K562 (cell line): ENCODE data around the gene NUAK2. TPM values are rescaled to one million over a fixed set of nuclear protein-coding genes. Genes with fewer than 3 reads are reported as not detected.
A peak's percentile ranks its signal among the peaks of the same experiment; 100 is the strongest.

Experiments
- ATAC-seq: fragments of 200-7000 bp; cut with Tn5 transposase; 3 replicates; pipeline ENCODE4 v1.9.1; 2020; ENCODE audit warnings: moderate library complexity
- BruUV-seq: library from RNA; stranded (reverse); fragments of 400-500 nt; replicated peaks from 2 replicates; lab custom pipeline; 2021; lab: Mats Ljungman, UMichigan
- CTCF ChIA-PET: fragments of 300-600 bp; formaldehyde crosslinking; extraction: SDS; loops from one replicate; lab custom pipeline; 2021; ENCODE audit warnings: low intra/inter-chr PET ratio; lab: Yijun Ruan, JAX
- POLR2A ChIA-PET: fragments of 300-600, 350-650 bp; sonication (Branson Sonifier 250); formaldehyde crosslinking; extraction: SDS; loops from one replicate; lab custom pipeline; 2021; ENCODE audit warnings: antibody characterized with exemption, inconsistent platforms; lab: Yijun Ruan, JAX
- DNase-seq, 4 experiments: peaks; one replicate each; pipeline versions ENCODE4 v3.0.0 to v3.0.0-alpha.2; 2011 to 2018; ENCODE audit warnings: low spot score in 3 of 4, mixed read lengths in 3 of 4; ENCODE audit errors: extremely low read depth in 1 of 4
- FAIRE-seq: peaks from 2 replicates; lab custom pipeline; 2011; peaks lifted over from hg19 to GRCh38; lab: Jason Lieb, UNC
- H2AFZ ChIP-seq: 2 replicates; pipeline ENCODE4 v1.6.0; 2011; ENCODE audit warnings: low read depth, low read length, control low read depth, inconsistent platforms
- H3K27ac ChIP-seq: fragments of 200-600 bp; 3 replicates; pipeline ENCODE4 v1.8.0; 2011; ENCODE audit warnings: low read depth, mild to moderate bottlenecking, control low read depth, inconsistent platforms, low read length, moderate library complexity, mixed read lengths; ENCODE audit errors: extremely low read depth
- H3K27me3 ChIP-seq, 2 experiments: fragments of 300-600 bp in 1 of 2; 2 replicates in 1 of 2; 3 replicates in 1 of 2; pipeline versions ENCODE4 v1.6.0 to v1.8.0; 2011; ENCODE audit warnings: inconsistent platforms in 2 of 2, low read length in 2 of 2, mild to moderate bottlenecking in 1 of 2, mixed read lengths in 1 of 2, moderate library complexity in 1 of 2; ENCODE audit not compliant: control insufficient read depth in 2 of 2, insufficient read depth in 2 of 2
- H3K36me3 ChIP-seq: fragments of 300-600 bp; 3 replicates; pipeline ENCODE4 v1.8.0; 2011; ENCODE audit warnings: mild to moderate bottlenecking, low read length, inconsistent platforms; ENCODE audit not compliant: control insufficient read depth, insufficient read depth
- H3K4me1 ChIP-seq, 2 experiments: fragments of 200-600 bp in 1 of 2; replicated peaks in 1 of 2; 2 replicates in 1 of 2; 3 replicates in 1 of 2; pipeline versions ENCODE4 v1.5.1 to v1.8.0; 2011; ENCODE audit warnings: inconsistent platforms in 2 of 2, low read length in 2 of 2, mild to moderate bottlenecking in 1 of 2, mixed read lengths in 1 of 2, moderate library complexity in 1 of 2; ENCODE audit not compliant: control insufficient read depth in 2 of 2, insufficient read depth in 2 of 2
- H3K4me2 ChIP-seq: 2 replicates; pipeline ENCODE4 v1.6.1; 2011; ENCODE audit warnings: low read length, control low read depth, inconsistent platforms, mixed read lengths; ENCODE audit not compliant: insufficient read depth
- H3K4me3 ChIP-seq: fragments of 200-600 bp; sonication (generic), shearing (Covaris generic); 2 replicates; pipeline ENCODE4 v1.5.1; 2016; ENCODE audit warnings: control low read depth, inconsistent platforms
- H3K79me2 ChIP-seq: fragments of 200-600 bp; 3 replicates; pipeline ENCODE4 v1.8.0; 2011; ENCODE audit warnings: low read length, inconsistent platforms; ENCODE audit not compliant: control insufficient read depth, insufficient read depth
- H3K9ac ChIP-seq, 2 experiments: 2 replicates each; pipeline versions ENCODE4 v1.6.0 to v1.6.1; 2011; ENCODE audit warnings: low read depth in 2 of 2, low read length in 2 of 2, control low read depth in 1 of 2, inconsistent platforms in 1 of 2, mild to moderate bottlenecking in 1 of 2, mixed read lengths in 1 of 2; ENCODE audit not compliant: insufficient read depth in 1 of 2
- H3K9me1 ChIP-seq: one replicate; pipeline ENCODE4 v1.6.0; 2011; ENCODE audit warnings: inconsistent platforms, mild to moderate bottlenecking, low read length, moderate library complexity; ENCODE audit not compliant: control insufficient read depth, insufficient read depth
- H3K9me3 ChIP-seq: replicated peaks from 2 replicates; pipeline ENCODE4 v1.5.1; 2011; ENCODE audit warnings: low read depth, low read length, inconsistent platforms; ENCODE audit not compliant: control insufficient read depth, insufficient read depth
- H4K20me1 ChIP-seq: replicated peaks from 2 replicates; pipeline ENCODE4 v1.6.1; 2011; ENCODE audit warnings: low read length, inconsistent platforms, mixed read lengths; ENCODE audit not compliant: control insufficient read depth, insufficient read depth
- CHCHD3 ChIP-seq: fragments of 250-450 bp; sonication (Bioruptor Pico); IDR thresholded peaks from 2 replicates; pipeline ENCODE4 v2.1.2; 2022; ENCODE audit warnings: mild to moderate bottlenecking
- DACH1 ChIP-seq: fragments of 450-650 bp; IDR thresholded peaks from 2 replicates; pipeline ENCODE4 v1.6.1; 2018; ENCODE audit not compliant: partially characterized antibody
- EP400 ChIP-seq: fragments of 450-650 bp; IDR thresholded peaks from 2 replicates; pipeline ENCODE4 v1.6.1; 2017; ENCODE audit warnings: antibody characterized with exemption, mild to moderate bottlenecking, moderate library complexity
- EZH2 ChIP-seq: IDR thresholded peaks from 2 replicates; pipeline ENCODE4 v1.6.1; 2012; ENCODE audit warnings: low read depth, mild to moderate bottlenecking, inconsistent platforms, low read length, borderline replicate concordance
- FOXJ2 ChIP-seq: fragments of 200-800 bp; sonication (Bioruptor generic); IDR thresholded peaks from 2 replicates; pipeline ENCODE4 v1.6.1; 2016; ENCODE audit warnings: missing genetic modification characterization, missing compliant biosample characterization
- IRF1 ChIP-seq: sonication (generic); formaldehyde crosslinking; IDR thresholded peaks from 2 replicates; pipeline ENCODE4 v1.8.0; 2022; ENCODE audit warnings: missing genetic modification reagents, mild to moderate bottlenecking, borderline replicate concordance
- KLF16 ChIP-seq: IDR thresholded peaks from 2 replicates; pipeline ENCODE4 v1.6.1; 2016; ENCODE audit warnings: antibody characterized with exemption
- MED1 ChIP-seq: sonication (generic); formaldehyde crosslinking; IDR thresholded peaks from 2 replicates; pipeline ENCODE4 v1.8.1; 2023; ENCODE audit warnings: missing genetic modification reagents, borderline replicate concordance
- NELFE ChIP-seq: IDR thresholded peaks from 2 replicates; pipeline ENCODE4 v1.6.1; 2011; ENCODE audit warnings: mild to moderate bottlenecking; ENCODE audit not compliant: insufficient read depth, insufficient read length
- NFIC ChIP-seq: fragments of 450-650 bp; IDR thresholded peaks from 2 replicates; pipeline ENCODE4 v1.6.1; 2017; ENCODE audit warnings: mild to moderate bottlenecking, inconsistent platforms
- OTX1 ChIP-seq: fragments of 450-650 bp; formaldehyde crosslinking; IDR thresholded peaks from 2 replicates; pipeline ENCODE4 v1.4.0; 2022; ENCODE audit warnings: mild to moderate bottlenecking
- PML ChIP-seq: IDR thresholded peaks from 2 replicates; pipeline ENCODE4 v1.6.1; 2012; ENCODE audit warnings: low read length, inconsistent platforms
- RBM34 ChIP-seq: fragments of 200-400 bp; formaldehyde crosslinking; IDR thresholded peaks from 2 replicates; pipeline ENCODE4 v1.6.1; 2018; ENCODE audit warnings: low read length, borderline replicate concordance; ENCODE audit not compliant: insufficient read depth
- SMARCA5 ChIP-seq: fragments of 450-650 bp; IDR thresholded peaks from 2 replicates; pipeline ENCODE4 v1.6.1; 2016
- SOX6 ChIP-seq: fragments of 450-650 bp; IDR thresholded peaks from 2 replicates; pipeline ENCODE4 v1.6.1; 2014; ENCODE audit warnings: mild to moderate bottlenecking
- YY1 ChIP-seq, 3 experiments: IDR thresholded peaks; 2 replicates each; pipeline ENCODE4 v1.6.1; 2011; ENCODE audit warnings: low read length in 2 of 3, mild to moderate bottlenecking in 2 of 3, moderate library complexity in 2 of 3, borderline replicate concordance in 1 of 3, control low read depth in 1 of 3, low read depth in 1 of 3; ENCODE audit not compliant: insufficient read depth in 3 of 3, insufficient replicate concordance in 2 of 3, control insufficient read depth in 1 of 3, insufficient read length in 1 of 3; ENCODE audit errors: extremely low read depth in 1 of 3
- ZFP36 ChIP-seq: fragments of 150-350 bp; IDR thresholded peaks from 2 replicates; pipeline ENCODE4 v1.6.1; 2018; ENCODE audit warnings: low read length, low read depth; ENCODE audit not compliant: partially characterized antibody
- ZNF165 ChIP-seq: fragments of 250-450 bp; sonication (Bioruptor Pico); IDR thresholded peaks from 2 replicates; pipeline ENCODE4 v1.4.0; 2020; ENCODE audit warnings: borderline replicate concordance
- ZNF57 ChIP-seq: fragments of 450-650 bp; formaldehyde crosslinking; IDR thresholded peaks from 2 replicates; pipeline ENCODE4 v1.4.0; 2020; ENCODE audit warnings: mild to moderate bottlenecking, moderate library complexity
- WGBS: fragments of 100-300 bp; shearing (Covaris generic); methylation state at CpG from one replicate; pipeline ENCODE4 v1.1.6; 2016; ENCODE audit warnings: low coverage, mixed read lengths; ENCODE audit not compliant: insufficient coverage; ENCODE audit errors: missing lambda C conversion rate; 5-methylcytosine and 5-hydroxymethylcytosine counted together
- in situ Hi-C: fragments of 300-500 bp; cut with MboI; formaldehyde crosslinking; loops from 4 replicates; pipeline ENCODE4 v1.15.0; 2018; ENCODE audit warnings: inconsistent platforms, mixed read lengths
- intact Hi-C: fragments of 100-400 bp; cut with micrococcal nuclease; formaldehyde crosslinking; loops from 2 replicates; pipeline ENCODE4 v1.14.2; 2022
- polyA plus RNA-seq, 8 experiments: library from polyadenylated mRNA; depleted of rRNA in 4 of 8; stranded (reverse) in 5 of 8; unstranded in 3 of 8; fragments of >200 nt; fragmentation: Nextera tagmentation in 2 of 8; fragmentation: Illumina TruSeq in 1 of 8; extraction: Ambion mirVana in 2 of 8; extraction: Trizol in 1 of 8; gene quantifications; 2 replicates each; pipeline versions ENCODE4 v1.2.1 to v1.2.3, GENCODE V29; 2011 to 2014; ENCODE audit warnings: inconsistent platforms in 1 of 8, missing spikeins in 1 of 8
- total RNA-seq, 7 experiments: library from RNA; depleted of rRNA in 6 of 7; stranded (reverse); fragments of >200 nt in 6 of 7; fragmentation: Illumina TruSeq in 2 of 7; extraction: Trizol in 2 of 7; gene quantifications; 2 replicates each; pipeline versions ENCODE4 v1.2.1 to v1.2.3, GENCODE V29; 2011 to 2021; ENCODE audit warnings: low replicate concordance in 1 of 7
- TF ChIP-seq, protein P1 (sequence below): fragments of 200-800 bp; sonication (Bioruptor generic); IDR thresholded peaks from 2 replicates; pipeline ENCODE4 v1.6.1; 2017; ENCODE audit warnings: missing genetic modification characterization, missing compliant biosample characterization
- TF ChIP-seq, protein P2 (sequence below): fragments of 250-450 bp; sonication (Bioruptor Pico); IDR thresholded peaks from 2 replicates; pipeline ENCODE4 v1.4.0; 2020; ENCODE audit warnings: borderline replicate concordance

The NUAK2 gene
- total and polyA plus RNA-seq, 9 of the 15 experiments (the other 6 are each of a cell fraction or from before 2014, with no cell fraction given): 0.04 to 0.44 (median 0.14) TPM

DNA sequence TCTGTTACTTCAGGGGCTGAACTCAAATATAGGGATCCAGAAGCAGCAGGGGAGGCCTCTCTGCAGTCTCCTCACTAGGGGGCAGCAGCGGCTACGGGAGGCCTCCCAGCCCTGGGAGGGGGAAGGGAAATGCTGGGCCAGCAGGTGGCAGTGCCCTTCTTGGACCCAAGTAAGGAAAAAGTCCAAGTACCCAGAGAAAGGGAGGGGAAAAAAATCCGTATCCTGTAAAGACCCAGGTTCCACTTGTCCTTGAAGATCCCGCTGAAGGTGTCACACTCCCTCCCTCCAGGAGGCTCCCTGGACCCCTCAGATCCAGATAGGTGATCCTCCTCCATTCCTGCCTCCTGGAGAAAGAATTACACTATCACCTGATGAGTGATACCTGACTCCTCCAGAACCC lies 14.1 kb upstream of the NUAK2 start:
- no peaks in the 10 kb centered on the region for H3K4me1 ChIP-seq
- ChIA-PET POLR2A (interaction anchor here (1.0 kb wide), 1 partner anchor 189 kb away, joined by 3 read pairs; no protein-coding TSS in a partner anchor), CTCF (interaction anchor here (0.6 to 2.8 kb wide), 9 partner anchors 8 to 528 kb away, joined by 3 to 28 read pairs (median 5); no protein-coding TSS in a partner anchor)
- H4K20me1 ChIP-seq: no peaks in the 10 kb centered on the region; the same call in 1 of the 2 replicates
- no TSS peak for BruUV-seq
- H3K36me3 ChIP-seq: no peaks in the 10 kb centered on the region
- H3K9ac ChIP-seq: no peak overlapping the region
- ATAC-seq: peak; percentile 97
- no peak overlapping the region for H2AFZ ChIP-seq
- 0% methylated on average over 4 of the region's 4 CpGs for WGBS
- H3K4me3 ChIP-seq: no peak overlapping the region
- FAIRE-seq: peak; percentile 80
- intact Hi-C loops (loop anchor here (1.0 kb wide), 3 partner anchors 19 to 189 kb away; no protein-coding TSS in a partner anchor), in situ Hi-C loops (no loop called here)
- no peaks in the 10 kb centered on the region for H3K9me3 ChIP-seq
- DNase-seq: peak; percentile 83 to 92 (median 88)
- H3K9me1 ChIP-seq: no peaks in the 10 kb centered on the region
- H3K4me2 ChIP-seq: no peak overlapping the region
- H3K27ac ChIP-seq: no peak overlapping the region
- no peaks in the 10 kb centered on the region for H3K79me2 ChIP-seq
- peaks cover 16 to 62% of the 10 kb centered on the region in 2 experiments for H3K27me3 ChIP-seq
- no peak for TF ChIP-seq SOX6
- no peak for TF ChIP-seq PML
- TF ChIP-seq EP400: no peak
- no peak for TF ChIP-seq ZNF57 (CRISPR knock-in tag)
- TF ChIP-seq FOXJ2 (tag): no peak
- TF ChIP-seq, protein P1, sequence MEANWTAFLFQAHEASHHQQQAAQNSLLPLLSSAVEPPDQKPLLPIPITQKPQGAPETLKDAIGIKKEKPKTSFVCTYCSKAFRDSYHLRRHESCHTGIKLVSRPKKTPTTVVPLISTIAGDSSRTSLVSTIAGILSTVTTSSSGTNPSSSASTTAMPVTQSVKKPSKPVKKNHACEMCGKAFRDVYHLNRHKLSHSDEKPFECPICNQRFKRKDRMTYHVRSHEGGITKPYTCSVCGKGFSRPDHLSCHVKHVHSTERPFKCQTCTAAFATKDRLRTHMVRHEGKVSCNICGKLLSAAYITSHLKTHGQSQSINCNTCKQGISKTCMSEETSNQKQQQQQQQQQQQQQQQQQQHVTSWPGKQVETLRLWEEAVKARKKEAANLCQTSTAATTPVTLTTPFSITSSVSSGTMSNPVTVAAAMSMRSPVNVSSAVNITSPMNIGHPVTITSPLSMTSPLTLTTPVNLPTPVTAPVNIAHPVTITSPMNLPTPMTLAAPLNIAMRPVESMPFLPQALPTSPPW (CRISPR knock-in tag): peak; percentile 67
- no peak for TF ChIP-seq OTX1
- TF ChIP-seq, protein P2, sequence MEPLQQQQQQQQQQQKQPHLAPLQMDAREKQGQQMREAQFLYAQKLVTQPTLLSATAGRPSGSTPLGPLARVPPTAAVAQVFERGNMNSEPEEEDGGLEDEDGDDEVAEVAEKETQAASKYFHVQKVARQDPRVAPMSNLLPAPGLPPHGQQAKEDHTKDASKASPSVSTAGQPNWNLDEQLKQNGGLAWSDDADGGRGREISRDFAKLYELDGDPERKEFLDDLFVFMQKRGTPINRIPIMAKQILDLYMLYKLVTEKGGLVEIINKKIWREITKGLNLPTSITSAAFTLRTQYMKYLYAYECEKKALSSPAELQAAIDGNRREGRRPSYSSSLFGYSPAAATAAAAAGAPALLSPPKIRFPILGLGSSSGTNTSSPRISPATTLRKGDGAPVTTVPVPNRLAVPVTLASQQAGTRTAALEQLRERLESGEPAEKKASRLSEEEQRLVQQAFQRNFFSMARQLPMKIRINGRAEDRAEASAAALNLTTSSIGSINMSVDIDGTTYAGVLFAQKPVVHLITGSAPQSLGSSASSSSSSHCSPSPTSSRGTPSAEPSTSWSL (CRISPR knock-in tag): no peak
- peak; percentile 9; the same call in 1 of the 2 replicates for TF ChIP-seq NFIC
- no peak for TF ChIP-seq IRF1 (CRISPR knock-in tag)
- TF ChIP-seq RBM34: no peak
- TF ChIP-seq SMARCA5: 0 out of 2 replicates have a peak, but pooled peaks have one; percentile 20
- peak; percentile 64 for TF ChIP-seq KLF16
- TF ChIP-seq EZH2: no peak
- no peak for TF ChIP-seq NELFE
- TF ChIP-seq ZNF165 (CRISPR knock-in tag): 0 out of 2 replicates have a peak, but pooled peaks have one; percentile 10
- peak in 1 of 3 experiments; percentile 31 for TF ChIP-seq YY1 (IDR thresholded peaks at IDR 0.05; ENCODE audit: borderline replicate concordance in 1 of 3, control insufficient read depth in 1 of 3, extremely low read depth in 1 of 3, insufficient read depth in 3 of 3, insufficient read length in 1 of 3, insufficient replicate concordance in 2 of 3, low read depth in 1 of 3, low read length in 2 of 3)
- no peak for TF ChIP-seq MED1 (CRISPR knock-in tag)
- peak; percentile 16 for TF ChIP-seq ZFP36
- TF ChIP-seq CHCHD3 (CRISPR knock-in tag): no peak
- no peak for TF ChIP-seq DACH1
